GM23248 (cell line): Measurements from ENCODE around the gene NFAT5.

Source experiments
- EZH2 ChIP-seq: fragments of 200-600 bp; sonication (generic); IDR thresholded peaks from 2 replicates; pipeline ENCODE4 v1.6.1; 2018; ENCODE audit warnings: antibody characterized with exemption, mild to moderate bottlenecking; ENCODE audit not compliant: insufficient read depth, poor library complexity, severe bottlenecking
- EZH2phosphoT487 ChIP-seq: fragments of 200-600 bp; sonication (generic); IDR thresholded peaks from 2 replicates; pipeline ENCODE4 v1.6.1; 2018; ENCODE audit warnings: antibody characterized with exemption, moderate library complexity, mild to moderate bottlenecking, low read depth; ENCODE audit not compliant: insufficient read depth

GRCh38 chr16:69632828-69633227, 67.1 kb downstream of the NFAT5 start:
- TF ChIP-seq EZH2 (no peak), EZH2phosphoT487 (no peak)
